Urinary bladder (tissue), 4 donors: ENCODE results near the gene LGALS7B. TPM values are rescaled to one million over a fixed set of nuclear protein-coding genes. Genes with fewer than 3 reads are reported as not detected.
"Not testable (repeated sequence)": the region's sequence is repeated elsewhere in the genome, so short reads cannot be mapped to it uniquely, and the experiment has no call there.

Source experiments
- DNase-seq: peaks from one replicate; pipeline ENCODE4 v3.0.0-alpha.2; 2015; ENCODE audit errors: extremely low spot score
- H3K27ac ChIP-seq: one replicate; pipeline ENCODE4 v1.5.1; 2013; ENCODE audit warnings: low read depth, mild to moderate bottlenecking, moderate library complexity
- H3K36me3 ChIP-seq: one replicate; pipeline ENCODE4 v1.6.1; 2013; ENCODE audit warnings: mild to moderate bottlenecking, moderate library complexity; ENCODE audit not compliant: insufficient read depth
- H3K4me1 ChIP-seq: one replicate; pipeline ENCODE4 v1.6.1; 2013; ENCODE audit warnings: mild to moderate bottlenecking, moderate library complexity; ENCODE audit not compliant: insufficient read depth
- H3K4me3 ChIP-seq: one replicate; pipeline ENCODE4 v1.5.1; 2013; ENCODE audit warnings: low read depth, low read length
- WGBS: extraction: QIAGEN DNeasy Blood & Tissue Kit; methylation state at CpG from one replicate; pipeline ENCODE4 v1.1.7; 2013; 5-methylcytosine and 5-hydroxymethylcytosine counted together
- polyA plus RNA-seq: library from polyadenylated mRNA; stranded (reverse); fragments of 200-250 nt; gene quantifications from one replicate; pipeline ENCODE4 v1.2.3, GENCODE V29; 2013
- total RNA-seq: library from RNA; depleted of rRNA; stranded (reverse); fragments of >200 nt; gene quantifications from one replicate; pipeline ENCODE4 v1.2.3, GENCODE V29; 2014
- donor health status: healthy with polysubstance abuse.
- donor health status: healthy.

Gene LGALS7B
- total and polyA plus RNA-seq, 2 donors, result 1.2 TPM; not detected in 1

- H3K36me3 ChIP-seq, result no peaks in the 10 kb centered on the region
- DNase-seq, result no peak
- 89% methylated on average over 4 of the region's 4 CpGs for whole genome bisulfite sequencing
Measured at GRCh38 chr19:38795549-38795948, 6.5 kb downstream of the LGALS7B start.

GRCh38 chr19:38796154-38796553, 7.2 kb downstream of the LGALS7B start:
- Histone ChIP-seq H3K36me3 (no peaks in the 10 kb centered on the region), H3K4me3 (no peak overlapping the region), H3K4me1 (no peaks in the 10 kb centered on the region), H3K27ac (no peak overlapping the region)
- 86% methylated on average over 2 of the region's 2 CpGs for WGBS
- no peak for DNase-seq

More at GRCh38 chr19:38795549-38795948, 6.5 kb downstream of the LGALS7B start:
- Histone ChIP-seq H3K4me1 (no peaks in the 10 kb centered on the region), H3K27ac (no peak overlapping the region), H3K4me3 (no peak overlapping the region)

- not testable (repeated sequence) for DNase-seq, H3K4me3 ChIP-seq, H3K27ac ChIP-seq, H3K36me3 ChIP-seq, H3K4me1 ChIP-seq
- WGBS, result 85% methylated on average over 29 of the region's 33 CpGs
Measured at GRCh38 chr19:38797781-38798180, 8.8 kb downstream of the LGALS7B start.

GRCh38 chr19:38799104-38799503, 10.1 kb downstream of the LGALS7B start:
- DNase-seq, result no peak
- H3K4me3 ChIP-seq, result no peak overlapping the region
- H3K36me3 ChIP-seq, result no peaks in the 10 kb centered on the region
- H3K4me1 ChIP-seq, result no peaks in the 10 kb centered on the region
- H3K27ac ChIP-seq, result no peak overlapping the region
- 73% methylated on average over 10 of the region's 10 CpGs for WGBS

- Histone ChIP-seq H3K36me3 (no peaks in the 10 kb centered on the region), H3K4me3 (no peak overlapping the region), H3K27ac (no peak overlapping the region), H3K4me1 (no peaks in the 10 kb centered on the region)
- no peak for DNase-seq
- WGBS, result 91% methylated on average over 5 of the region's 5 CpGs
Measured at GRCh38 chr19:38800577-38801347, 11.8 kb downstream of the LGALS7B start.

- DNase-seq, result no peak
- WGBS, result 90% methylated on average over 12 of the region's 12 CpGs
- H3K27ac ChIP-seq, result no peak overlapping the region
- H3K4me3 ChIP-seq, result no peak overlapping the region
- H3K4me1 ChIP-seq, result no peaks in the 10 kb centered on the region
- H3K36me3 ChIP-seq, result no peaks in the 10 kb centered on the region
Measured at GRCh38 chr19:38801359-38802095, 12.5 kb downstream of the LGALS7B start.

GRCh38 chr19:38803543-38803942, 14.5 kb downstream of the LGALS7B start:
- Histone ChIP-seq H3K27ac (no peak overlapping the region), H3K36me3 (no peaks in the 10 kb centered on the region), H3K4me3 (no peak overlapping the region), H3K4me1 (no peaks in the 10 kb centered on the region)
- WGBS, result 90% methylated on average over 10 of the region's 10 CpGs
- no peak for DNase-seq

GRCh38 chr19:38805180-38805579, 16.2 kb downstream of the LGALS7B start:
- H3K27ac ChIP-seq, result no peak overlapping the region
- H3K4me1 ChIP-seq, result no peaks in the 10 kb centered on the region
- H3K36me3 ChIP-seq, result no peaks in the 10 kb centered on the region
- no peak overlapping the region for H3K4me3 ChIP-seq
- DNase-seq, result no peak
- WGBS, result 75% methylated on average over 1 of the region's 1 CpG

- Histone ChIP-seq H3K36me3 (no peaks in the 10 kb centered on the region), H3K4me1 (no peaks in the 10 kb centered on the region), H3K4me3 (no peak overlapping the region), H3K27ac (no peak overlapping the region)
- DNase-seq, result no peak
- 93% methylated on average over 6 of the region's 6 CpGs for WGBS
Measured at GRCh38 chr19:38806371-38806770, 17.4 kb downstream of the LGALS7B start.

- not testable (repeated sequence) for H3K4me3 ChIP-seq, H3K4me1 ChIP-seq, H3K36me3 ChIP-seq, H3K27ac ChIP-seq, DNase-seq
- WGBS, result 75% methylated on average over 13 of the region's 18 CpGs
Measured at GRCh38 chr19:38807374-38808098, 18.5 kb downstream of the LGALS7B start.

- no peak for DNase-seq
- WGBS, result 95% methylated on average over 17 of the region's 17 CpGs
- H3K4me3 ChIP-seq, result no peak overlapping the region
- H3K36me3 ChIP-seq, result no peaks in the 10 kb centered on the region
- no peak overlapping the region for H3K27ac ChIP-seq
- H3K4me1 ChIP-seq, result no peaks in the 10 kb centered on the region
Measured at GRCh38 chr19:38808741-38809140, 19.7 kb downstream of the LGALS7B start.

- no peak overlapping the region for H3K27ac ChIP-seq
- H3K36me3 ChIP-seq, result no peaks in the 10 kb centered on the region
- DNase-seq, result no peak
- no peaks in the 10 kb centered on the region for H3K4me1 ChIP-seq
- WGBS, result 94% methylated on average over 8 of the region's 8 CpGs
- no peak overlapping the region for H3K4me3 ChIP-seq
Measured at GRCh38 chr19:38809592-38810252, 20.7 kb downstream of the LGALS7B start.
